HG03469 (cell line): ENCODE results near the gene PTPRD.

Experiments
- ATAC-seq: cut with Tn5 transposase; IDR thresholded peaks from one replicate; pipeline ENCODE4 v1.9.1; 2021; ENCODE audit warnings: mild to moderate bottlenecking, moderate library complexity, moderate number of reproducible peaks; ENCODE audit not compliant: unreplicated experiment

PTPRD gene

DNA sequence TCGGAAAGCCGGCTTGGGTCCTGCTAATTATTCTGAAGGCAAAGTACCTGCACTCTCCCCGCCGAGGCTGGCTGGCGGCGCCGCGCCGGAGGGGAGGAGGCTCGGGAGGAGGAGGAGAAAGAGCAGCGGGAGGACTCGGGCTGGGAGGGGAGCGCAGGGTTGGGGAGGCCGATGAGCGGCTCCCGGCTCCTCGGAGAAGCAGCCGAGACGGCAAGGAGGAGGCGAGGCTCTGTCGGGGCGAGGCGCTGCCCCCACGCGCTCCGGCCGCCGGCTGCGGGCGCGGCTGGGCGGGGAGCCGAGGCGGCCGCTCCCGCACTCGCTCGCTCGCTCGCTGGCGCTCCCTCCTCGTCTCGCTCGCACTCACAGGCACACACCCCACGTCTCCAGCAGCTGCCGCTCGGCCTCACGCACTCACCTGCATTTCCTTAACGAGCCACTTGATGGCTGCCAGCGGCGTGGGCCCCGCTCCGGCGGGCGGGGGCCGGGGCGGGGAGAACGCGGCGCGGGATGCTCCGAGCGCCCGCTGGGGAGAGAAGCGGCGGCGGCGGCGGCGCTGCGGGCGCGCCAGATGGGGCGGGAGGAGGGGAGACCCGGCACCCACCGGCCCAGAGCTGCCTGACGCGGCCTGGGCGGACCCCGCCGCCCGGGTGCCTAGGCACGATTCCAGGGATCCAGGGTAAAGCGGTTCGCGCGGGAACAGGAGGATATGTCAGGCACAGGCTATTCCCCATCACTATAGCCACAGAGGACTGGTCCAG is at the start of gene PTPRD:
TSS of gene PTPRD (minus strand) at position 362 of the 758 bp plus-strand sequence.
- ATAC-seq: peak; percentile 97

DNA sequence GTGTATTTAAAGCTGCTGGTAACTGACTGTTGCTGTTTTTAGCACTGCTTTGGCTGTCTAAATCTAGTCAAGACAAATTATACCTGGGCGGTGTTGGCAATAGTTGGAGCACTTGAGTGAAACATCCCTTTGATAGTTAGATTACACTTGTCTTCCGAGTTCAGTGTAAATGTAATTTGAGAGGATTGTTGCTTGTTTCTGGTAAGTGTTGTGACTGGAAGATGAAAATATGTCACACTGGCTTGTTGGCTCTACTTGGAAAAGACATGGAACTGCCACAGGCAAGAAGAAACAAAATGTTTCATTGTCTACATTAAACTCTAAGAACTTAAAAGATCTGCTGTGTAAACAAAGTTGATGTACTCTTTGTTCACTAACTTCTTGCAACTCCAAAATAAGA is 49.2 kb upstream of the PTPRD start:
- ATAC-seq: no peak

DNA sequence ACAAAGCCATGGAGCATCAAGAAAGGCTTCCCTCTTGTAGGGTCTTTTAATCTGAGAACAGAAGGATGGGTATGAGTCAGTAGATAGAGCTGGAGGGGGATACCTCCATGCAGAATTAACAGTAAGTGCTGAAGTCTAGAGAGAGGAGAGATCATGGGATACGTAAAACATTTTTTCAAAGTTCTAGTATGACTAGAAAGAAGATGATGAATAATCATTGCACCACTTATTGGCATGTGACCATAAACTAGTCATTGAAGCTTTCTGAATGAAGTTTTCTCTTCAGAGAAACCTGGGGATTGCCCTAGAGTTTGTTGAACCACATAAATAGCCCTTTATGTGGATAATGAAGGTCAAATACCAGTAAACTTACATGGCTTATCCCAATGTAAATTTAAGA is 48.6 kb upstream of the PTPRD start:
- no peak for ATAC-seq

DNA sequence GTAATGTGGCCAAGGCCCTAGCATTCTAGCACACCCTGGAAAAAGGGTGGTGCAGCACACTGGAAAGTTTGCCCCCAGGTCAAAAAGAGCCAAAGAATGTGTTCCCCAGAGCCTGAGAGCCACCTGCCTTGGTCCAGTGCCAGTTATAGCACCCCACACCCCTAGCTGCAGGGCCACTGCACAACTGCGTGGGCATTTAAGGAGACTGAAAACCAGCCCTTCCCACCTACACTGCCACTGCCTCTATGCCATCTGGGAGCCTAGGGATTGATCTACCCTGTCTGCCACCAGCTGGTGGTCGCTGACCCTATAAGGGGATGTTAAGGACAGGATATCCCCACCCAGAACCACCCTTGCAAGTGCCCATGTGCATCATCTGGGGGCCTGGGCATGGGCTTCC is 38.2 kb upstream of the PTPRD start:
- no peak for ATAC-seq

DNA sequence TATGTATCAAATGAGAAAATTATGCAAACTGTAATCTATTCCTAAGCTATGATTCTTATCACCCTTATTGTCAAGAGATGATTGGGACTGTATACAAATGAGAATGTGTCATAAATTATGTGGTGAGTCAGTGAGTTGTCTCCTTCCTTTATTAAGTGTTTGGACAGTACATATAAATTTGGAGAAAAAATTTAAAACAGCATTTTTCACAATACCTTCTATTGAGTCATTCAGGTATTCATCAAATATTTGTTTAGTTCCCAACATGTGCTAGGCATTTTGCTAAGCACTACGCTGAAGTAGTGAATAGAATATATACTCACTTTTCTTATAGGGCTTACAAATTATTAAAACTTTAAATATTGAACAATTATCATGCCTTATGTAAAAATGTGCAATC is 36.3 kb upstream of the PTPRD start:
- ATAC-seq: no peak

DNA sequence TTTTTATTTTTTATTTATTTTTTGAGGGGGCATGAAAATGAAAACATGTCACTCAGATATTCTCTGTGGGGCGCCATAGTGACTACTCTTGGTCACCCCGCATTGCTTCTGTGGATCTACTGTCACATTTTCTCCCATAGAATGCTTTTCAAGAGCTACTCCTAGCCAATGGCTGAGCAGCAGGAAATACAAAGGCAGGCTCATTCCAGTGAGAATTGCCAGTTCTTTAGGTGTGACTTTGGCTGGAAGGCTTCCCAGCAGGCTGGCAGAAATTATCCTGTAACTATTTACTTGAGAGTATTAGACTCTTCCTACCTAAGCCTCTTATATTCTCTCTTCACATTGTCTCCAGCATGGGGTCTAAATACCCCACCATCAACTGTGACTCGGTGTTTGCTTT is 21.0 kb upstream of the PTPRD start:
- ATAC-seq: no peak

DNA sequence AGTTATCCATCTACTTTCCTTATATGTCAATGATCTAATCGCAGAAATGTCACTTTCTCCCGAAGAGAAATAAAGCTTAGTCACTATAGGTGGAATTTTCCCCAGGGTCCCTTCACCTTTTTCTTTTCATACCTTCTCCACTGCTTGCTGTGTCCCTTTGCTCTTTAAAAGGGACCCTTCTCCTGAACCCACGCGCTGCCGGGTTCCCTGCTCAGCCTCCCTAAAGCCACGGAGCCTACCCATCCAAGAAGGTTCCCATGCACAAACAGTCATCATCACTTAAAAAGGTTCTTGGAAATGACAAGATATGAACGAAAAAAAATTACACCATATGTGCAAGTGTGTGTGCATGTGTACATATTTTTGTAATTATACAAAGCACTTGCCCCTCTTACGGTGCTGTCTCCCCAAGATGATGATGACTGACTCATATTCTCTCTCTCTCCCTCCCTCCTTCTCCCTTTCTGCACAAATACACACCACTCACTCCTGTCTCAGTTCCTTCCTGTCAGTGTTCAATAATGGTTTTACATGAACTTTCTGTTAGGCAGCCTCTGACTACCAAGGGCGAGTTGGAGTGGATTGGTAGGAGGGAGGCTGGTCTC is 1.5 kb upstream of the PTPRD start:
- no peak for ATAC-seq

DNA sequence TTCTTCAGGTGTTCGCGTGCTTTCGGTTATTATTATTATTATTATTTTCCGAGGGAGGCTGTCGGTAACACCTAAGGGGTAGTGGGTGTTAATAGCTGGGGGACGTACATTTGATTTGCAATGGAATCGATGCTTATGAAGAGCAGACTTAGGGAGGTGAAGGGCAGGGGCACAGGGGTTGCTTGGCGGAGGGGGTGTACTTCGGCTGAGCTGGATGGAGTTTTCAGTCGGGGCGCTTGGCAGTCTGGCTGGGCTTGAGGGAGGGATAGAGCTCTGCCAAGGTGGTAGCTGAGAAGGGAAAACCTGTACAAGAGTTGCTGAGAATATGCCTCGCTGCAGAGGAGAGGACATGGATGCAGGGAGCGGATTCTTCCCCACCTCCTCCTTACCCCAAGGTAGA is 617 bp upstream of the PTPRD start:
- no peak for ATAC-seq

DNA sequence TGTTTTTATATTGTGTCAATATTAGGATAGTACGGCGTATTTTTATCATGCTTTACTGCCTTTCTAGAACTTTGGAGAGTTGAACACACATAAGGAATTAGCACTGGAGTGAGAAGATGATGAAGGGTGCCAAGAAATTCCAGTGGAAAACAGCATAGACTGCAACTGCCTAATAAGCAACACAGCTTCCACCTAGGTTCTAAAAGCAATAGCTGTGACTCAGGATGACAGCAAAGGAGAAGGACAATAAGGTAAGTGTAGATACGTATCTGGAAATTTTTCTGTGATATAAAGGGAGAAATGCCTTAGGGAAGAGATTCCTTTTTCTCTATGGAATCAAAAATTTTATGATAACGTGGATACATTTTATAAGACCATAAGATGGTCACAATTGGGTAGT is 7.4 kb downstream of the PTPRD start:
- ATAC-seq: no peak

DNA sequence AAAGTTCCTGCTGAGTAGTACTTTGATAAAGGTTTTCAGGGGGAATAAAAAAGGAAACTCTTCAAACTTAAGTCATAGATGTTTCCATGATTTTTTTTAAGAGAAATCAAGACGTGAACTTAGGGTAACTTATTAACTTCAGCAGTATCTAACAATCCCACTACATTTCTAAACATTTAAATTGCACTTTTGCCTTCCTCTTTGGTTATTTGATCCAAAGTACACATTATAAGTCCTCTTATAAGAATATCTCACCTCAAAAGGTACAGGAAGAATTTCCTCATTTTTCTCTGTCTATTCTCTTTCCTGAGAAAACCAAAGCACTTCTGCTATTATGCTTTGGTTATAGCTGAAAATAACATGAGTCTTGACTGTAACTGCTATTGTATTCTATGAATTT is 7.9 kb downstream of the PTPRD start:
- ATAC-seq: no peak

DNA sequence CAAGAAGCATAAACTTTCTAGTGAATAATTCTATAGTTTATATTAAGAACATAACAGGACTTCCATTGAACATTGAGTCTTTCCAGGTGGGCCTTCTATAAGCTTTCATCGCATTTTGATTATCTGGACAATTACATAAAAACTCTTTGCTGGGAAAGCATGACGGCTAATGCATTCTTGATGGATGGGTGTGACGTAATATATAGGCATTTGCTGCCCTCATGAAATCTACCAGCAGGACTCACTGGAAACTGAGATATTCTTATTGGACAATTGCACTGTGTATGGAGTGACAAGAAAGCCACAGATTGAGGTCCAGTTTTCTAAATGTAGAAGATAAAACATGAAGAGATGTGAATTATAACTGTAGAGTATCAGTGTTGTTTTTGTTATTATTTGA is 15.0 kb downstream of the PTPRD start:
- ATAC-seq: no peak

DNA sequence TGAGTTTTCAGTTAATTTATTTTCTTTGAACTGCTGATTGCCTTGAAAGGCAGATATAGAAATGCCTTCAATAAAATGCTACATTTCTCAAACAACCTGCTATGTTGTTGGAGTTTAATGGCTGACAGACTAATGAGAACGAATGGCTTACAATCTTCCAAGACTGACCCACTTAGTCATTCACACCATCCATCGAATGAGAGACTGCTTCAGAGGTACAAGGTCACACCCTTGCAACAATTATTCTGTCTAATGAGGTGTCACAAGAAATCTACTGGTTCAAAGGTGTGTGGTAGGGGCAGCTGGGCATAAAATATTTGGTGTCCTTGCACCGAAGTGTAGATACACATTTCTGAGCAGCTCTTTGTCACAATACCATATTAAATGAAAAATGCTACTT is 18.3 kb downstream of the PTPRD start:
- no peak for ATAC-seq

DNA sequence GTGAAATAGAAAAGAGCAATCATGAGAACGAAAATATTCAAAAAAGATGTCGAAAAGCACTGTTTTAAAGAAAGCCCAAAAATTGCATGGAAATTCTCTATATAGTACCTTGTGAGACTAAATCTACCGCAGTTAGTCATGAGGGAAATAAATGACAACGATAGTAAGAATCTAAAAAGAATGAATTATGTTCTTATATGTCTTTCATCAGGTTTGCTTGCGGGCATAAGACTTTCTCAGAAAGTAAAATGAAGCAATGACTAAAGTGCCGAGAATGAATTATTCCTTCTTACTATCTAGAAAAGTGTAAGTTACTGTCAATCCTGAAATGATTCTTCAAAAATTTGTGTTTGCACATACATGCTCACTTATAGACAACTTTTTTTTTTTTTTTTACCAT is 26.4 kb downstream of the PTPRD start:
- no peak for ATAC-seq

DNA sequence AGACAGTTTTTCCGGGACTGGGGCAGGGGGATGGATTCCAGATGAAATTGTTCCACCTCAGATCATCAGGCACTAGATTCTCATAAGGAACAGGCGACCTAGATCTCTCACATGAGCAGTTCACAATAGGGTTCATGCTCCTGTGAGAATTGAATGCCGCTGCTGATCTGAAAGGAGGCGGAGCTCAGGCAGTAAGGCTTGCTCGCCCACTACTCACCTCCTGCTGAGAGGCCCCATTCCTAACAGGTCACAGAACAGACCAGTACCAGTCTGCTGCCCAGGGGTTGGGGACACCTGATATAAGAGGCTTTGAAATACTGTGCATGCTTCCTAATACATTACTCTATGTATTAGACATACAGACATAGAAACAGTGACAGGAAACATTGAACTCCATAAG is 41.1 kb downstream of the PTPRD start:
- no peak for ATAC-seq

DNA sequence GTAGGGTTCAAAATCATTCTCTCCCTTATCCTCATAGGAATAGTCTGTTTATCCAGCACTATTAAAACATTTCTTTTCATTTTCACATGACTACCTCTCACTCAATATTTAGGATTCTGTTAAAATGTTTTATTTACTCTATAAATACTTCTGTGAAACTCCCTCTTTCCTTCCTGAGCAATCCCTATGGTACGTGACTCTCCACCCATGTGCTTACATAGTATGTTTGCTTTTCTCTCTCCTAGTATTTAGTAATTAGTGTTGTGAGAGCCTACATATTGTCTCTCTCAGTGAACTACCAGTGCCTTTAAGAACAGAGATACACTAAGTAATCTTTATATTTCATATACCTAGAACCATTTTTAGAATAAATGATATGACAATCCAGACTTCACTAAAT is 46.0 kb downstream of the PTPRD start:
- no peak for ATAC-seq

DNA sequence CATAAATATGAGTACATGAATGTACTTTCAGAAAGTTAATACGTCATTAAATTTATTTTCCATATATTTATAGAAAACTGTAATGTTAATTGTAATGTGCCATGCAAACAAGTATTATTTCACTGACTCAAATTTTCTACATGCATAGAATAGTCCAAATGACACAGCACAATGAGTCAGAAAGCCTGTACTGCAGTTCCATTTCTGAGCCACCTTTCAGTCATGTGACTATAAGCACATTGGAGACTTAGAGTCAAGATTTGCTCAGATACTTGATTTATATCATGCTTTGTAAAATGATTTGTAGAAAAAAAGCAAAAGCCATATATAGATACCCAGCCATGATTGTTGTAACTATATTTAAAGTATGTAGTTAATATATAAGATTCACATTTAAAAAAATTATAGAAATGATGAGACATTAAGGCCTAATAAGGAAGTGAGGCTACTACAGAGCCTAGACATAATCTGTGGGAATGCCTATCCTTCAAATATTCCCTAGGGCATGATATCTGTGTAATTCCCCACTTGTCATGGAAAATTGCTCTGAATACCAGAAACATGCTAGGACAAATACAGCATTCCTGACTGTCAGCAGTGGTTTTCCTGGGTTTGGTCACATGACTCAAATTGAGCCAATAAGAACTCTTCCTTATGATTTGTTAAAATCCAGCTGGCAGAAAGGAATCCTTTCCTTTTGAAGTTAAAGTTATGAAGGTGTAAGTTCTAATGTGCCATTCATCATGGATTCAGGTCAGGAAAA is 50.0 kb downstream of the PTPRD start:
- no peak for ATAC-seq

DNA sequence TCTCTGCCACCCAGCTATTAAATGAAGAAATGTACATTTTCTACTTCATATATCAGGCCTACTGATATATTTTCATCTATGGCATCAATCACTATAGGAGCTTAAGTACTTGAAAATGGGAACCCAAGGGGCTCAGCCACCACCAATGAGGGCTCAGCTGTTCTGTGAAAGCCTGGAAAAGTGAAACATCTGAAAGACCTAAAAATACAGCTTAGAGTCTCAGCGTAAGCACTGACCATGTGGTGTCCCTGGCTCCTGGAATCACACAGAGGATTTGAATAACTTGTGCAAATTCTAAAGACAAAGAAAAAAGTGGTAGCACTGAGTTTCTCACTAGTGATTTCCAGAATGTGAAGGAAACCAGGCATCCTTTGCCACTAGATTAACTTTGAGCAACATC is 64.5 kb downstream of the PTPRD start:
- no peak for ATAC-seq

DNA sequence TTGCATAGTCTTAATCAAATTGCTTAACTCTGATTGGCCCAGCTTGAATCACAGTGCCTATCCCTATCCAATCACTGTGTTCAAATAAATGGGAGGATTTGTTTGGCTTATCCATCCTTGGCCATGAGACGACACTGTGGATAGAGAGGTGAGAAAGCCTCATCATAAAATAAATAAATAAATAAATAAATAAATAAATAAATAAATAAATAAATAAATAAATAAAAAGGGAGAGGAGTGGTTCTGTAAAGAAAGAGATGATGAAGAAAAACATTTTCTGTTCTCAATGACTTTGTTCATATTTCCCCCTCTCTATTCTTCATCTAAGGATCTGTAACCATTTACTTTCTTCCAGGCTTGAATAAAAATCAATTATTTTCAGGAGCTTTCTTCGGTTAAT is 74.7 kb downstream of the PTPRD start:
- ATAC-seq: no peak

DNA sequence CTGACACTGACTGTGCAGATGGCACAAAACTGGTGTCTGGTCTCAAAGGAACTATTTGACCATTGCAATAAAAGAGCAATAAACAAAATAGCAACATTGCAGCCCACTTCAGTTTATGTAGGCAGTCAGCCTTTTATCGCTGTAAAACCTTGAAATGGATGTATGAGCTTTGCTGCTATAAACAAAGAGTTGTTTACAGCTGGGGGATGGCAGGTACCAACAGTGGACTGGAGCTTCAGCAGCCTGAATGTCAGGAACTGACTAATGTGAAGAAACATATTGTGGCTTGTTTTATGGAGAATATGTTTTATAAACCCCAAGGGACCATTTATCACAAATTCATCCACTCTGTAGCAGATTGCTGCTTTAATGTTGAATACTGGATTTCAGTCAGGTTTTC is 78.0 kb downstream of the PTPRD start:
- no peak for ATAC-seq

DNA sequence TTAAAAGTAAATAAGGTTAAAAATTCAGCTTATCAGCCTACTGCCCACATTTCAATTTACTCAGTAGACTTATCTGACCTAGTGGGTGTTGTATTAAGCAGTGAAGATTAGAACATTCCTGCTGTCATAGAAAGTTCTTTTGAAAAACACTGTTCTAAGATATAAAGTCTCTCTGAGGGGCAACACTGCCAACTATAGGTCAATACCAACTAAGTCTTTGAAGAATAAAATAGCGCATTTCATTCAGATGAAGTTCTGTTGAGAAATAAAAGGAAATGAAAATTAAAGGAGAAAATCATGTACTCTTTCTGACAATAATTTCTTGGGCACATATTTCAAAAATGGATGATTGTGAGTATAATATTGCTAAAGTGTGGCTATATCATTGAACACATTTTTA is 86.8 kb downstream of the PTPRD start:
- ATAC-seq: no peak

DNA sequence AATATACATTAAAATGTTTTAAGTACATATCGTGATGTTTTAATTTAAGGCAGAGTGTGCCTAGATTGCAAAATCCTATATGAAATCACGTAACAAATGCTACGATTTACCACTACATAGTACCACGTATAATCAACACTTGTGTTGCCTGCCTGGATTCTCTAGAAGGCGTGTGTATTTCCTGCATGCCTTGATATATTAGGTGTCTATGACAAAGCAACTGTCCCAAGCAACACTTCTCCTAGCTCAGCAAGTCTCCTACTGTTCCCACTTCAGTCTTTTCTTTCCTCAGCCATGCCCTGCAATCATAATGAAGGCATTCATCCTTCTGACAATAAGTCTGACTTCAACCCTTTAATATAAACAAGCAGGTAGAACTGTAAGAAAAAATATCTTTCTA is 89.6 kb downstream of the PTPRD start:
- no peak for ATAC-seq

DNA sequence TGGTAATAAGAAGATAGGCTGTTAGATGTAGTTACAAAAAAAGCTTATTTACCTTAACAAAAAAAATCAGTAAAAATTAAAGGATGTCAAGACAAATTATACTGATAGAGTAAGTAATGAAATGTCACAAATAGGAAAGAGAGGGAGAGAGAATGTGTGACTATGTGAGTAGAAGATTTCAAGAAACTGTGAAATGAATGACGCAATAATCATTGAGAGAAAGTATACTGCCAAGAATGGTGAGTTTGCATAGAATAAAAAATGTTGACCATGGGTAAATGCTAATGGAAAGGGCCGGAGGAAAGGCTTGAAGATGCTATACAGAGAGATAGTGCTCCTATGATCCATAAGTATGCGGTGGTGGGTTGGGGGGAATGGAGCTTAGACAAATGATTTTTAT is 100.7 kb downstream of the PTPRD start:
- no peak for ATAC-seq
